ENCODE results near the gene STX3. TPM values are rescaled to one million over a fixed set of nuclear protein-coding genes. Genes with fewer than 3 reads are reported as not detected.

The STX3 gene
- total RNA-seq, 1 donor from 2014 or later = 14.5 TPM

DNA sequence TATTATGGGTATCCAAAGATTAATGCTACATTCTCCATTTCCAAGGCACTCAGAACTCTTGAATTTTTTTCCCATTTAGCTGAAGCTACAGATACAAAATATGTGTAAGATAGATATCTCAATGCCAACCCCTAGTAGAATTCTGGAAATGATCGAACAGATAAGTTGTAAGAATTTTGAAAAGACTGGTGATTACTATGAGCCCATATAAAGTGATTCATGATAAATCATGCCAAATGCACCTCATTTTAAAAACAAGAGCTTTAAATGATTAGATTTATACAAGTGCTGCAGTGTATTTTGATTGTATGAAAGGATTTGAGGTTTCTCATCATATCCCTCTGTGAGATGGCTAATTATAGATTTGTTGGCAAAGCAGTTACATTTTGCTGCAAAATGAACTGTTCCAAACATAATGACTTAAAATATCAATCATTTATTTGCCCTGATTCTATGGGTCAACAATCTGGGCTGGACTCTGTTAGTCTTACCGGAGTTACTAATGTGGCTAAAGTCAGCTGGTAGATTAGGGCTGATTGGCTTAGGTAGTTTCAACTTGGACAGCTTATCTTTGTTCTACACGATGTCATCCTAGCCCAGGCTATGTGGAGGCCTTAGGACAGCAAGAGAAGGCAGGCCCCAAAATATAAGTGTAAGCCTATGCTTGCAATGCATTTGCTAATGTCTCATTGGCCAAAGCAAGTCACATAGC, 44.9 kb upstream of the STX3 start:
- ATAC-seq (ENCODE audit: low read depth) = no peak
- no peak overlapping the region for H3K4me3 Mint-ChIP-seq
- no peak overlapping the region for H3K27ac Mint-ChIP-seq
- H3K36me3 Mint-ChIP-seq (ENCODE audit: low read depth) = no peaks in the 10 kb centered on the region
- H3K9me3 Mint-ChIP-seq = no peaks in the 10 kb centered on the region
- intact Hi-C loops (cut with micrococcal nuclease) = no loop called here
- ChIA-PET POLR2A (no interaction called here), CTCF (no interaction called here)
- H3K4me1 Mint-ChIP-seq = no peaks in the 10 kb centered on the region
- no peak for TF ChIP-seq CTCF (IDR thresholded peaks at IDR 0.05)
- no peak for DNase-seq
- peaks cover 9% of the 10 kb centered on the region for H3K27me3 Mint-ChIP-seq

GRCh38 chr11:59713745-59714144, 41.4 kb upstream of the STX3 start, which contains the start of gene OR10V1:
Gene OR10V1 (minus strand): TSS chr11:59713845. CDS start chr11:59713845, 0 bp downstream.
- no peak within 1 kb of the TSS for H3K27ac Mint-ChIP-seq
- TF ChIP-seq CTCF (IDR thresholded peaks at IDR 0.05) = no peak
- intact Hi-C loops (cut with micrococcal nuclease) = no loop called here
- no peak for ATAC-seq (ENCODE audit: low read depth)
- no peaks in the 10 kb centered on the region for H3K36me3 Mint-ChIP-seq (ENCODE audit: low read depth)
- H3K4me3 Mint-ChIP-seq = no peak within 1 kb of the TSS
- no peaks in the 10 kb centered on the region for H3K9me3 Mint-ChIP-seq
- H3K27me3 Mint-ChIP-seq = peaks cover 24% of the 10 kb centered on the region
- no peak for DNase-seq
- CTCF ChIA-PET = no interaction called here
- POLR2A ChIA-PET = no interaction called here
- no peaks in the 10 kb centered on the region for H3K4me1 Mint-ChIP-seq

DNA sequence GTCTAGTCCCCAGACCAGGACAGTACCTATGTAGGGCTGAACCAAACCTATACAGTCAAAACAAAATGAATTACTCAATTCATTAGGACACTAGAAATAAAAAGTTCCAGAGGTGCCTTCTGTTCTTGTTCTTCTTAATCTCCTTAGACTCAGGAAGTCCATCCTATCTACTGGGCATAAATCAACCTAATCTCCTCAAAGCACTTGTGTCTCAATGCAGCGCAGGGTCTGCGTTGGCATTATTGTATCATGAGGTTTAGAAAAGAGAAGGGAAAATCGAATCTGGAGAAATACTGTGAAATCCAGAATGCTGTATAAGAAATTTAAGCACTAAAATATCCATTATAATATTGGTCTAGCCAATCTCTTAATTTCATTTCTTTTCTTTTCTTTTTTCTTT, 39.1 kb upstream of the STX3 start:
- ATAC-seq (ENCODE audit: low read depth) = no peak
- H3K4me3 Mint-ChIP-seq = no peak overlapping the region
- H3K27ac Mint-ChIP-seq = no peak overlapping the region
- H3K4me1 Mint-ChIP-seq = no peaks in the 10 kb centered on the region
- intact Hi-C loops (cut with micrococcal nuclease) = no loop called here
- POLR2A ChIA-PET = no interaction called here
- no peak for DNase-seq
- no peaks in the 10 kb centered on the region for H3K9me3 Mint-ChIP-seq
- H3K36me3 Mint-ChIP-seq (ENCODE audit: low read depth) = no peaks in the 10 kb centered on the region
- TF ChIP-seq CTCF (IDR thresholded peaks at IDR 0.05) = no peak
- CTCF ChIA-PET = no interaction called here
- peaks cover 27% of the 10 kb centered on the region for H3K27me3 Mint-ChIP-seq

DNA sequence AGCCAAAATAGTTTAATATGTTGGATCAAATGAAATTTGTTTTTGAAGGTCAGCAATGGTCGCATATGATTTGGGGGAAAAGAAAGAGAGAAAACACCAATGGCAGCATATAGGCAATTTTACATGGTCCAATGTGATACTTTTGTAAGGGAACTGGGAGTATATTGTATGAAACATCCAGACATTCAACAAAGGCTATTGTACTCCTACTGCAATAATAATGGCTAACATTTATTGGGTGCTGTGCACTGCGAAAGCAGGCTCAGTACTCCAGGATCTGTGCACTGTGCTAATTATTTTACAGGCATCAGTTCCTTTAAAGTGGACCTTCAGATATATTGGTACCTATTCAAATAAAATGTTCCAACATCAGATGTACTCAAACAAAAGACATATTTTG, 35.6 kb upstream of the STX3 start:
- DNase-seq (no peak), ATAC-seq (ENCODE audit: low read depth) (no peak)
- no peak overlapping the region for H3K27ac Mint-ChIP-seq
- H3K27me3 Mint-ChIP-seq = peaks cover 47% of the 10 kb centered on the region
- no peak overlapping the region for H3K4me3 Mint-ChIP-seq
- H3K9me3 Mint-ChIP-seq = no peaks in the 10 kb centered on the region
- ChIA-PET CTCF (no interaction called here), POLR2A (no interaction called here)
- no peaks in the 10 kb centered on the region for H3K36me3 Mint-ChIP-seq (ENCODE audit: low read depth)
- no peaks in the 10 kb centered on the region for H3K4me1 Mint-ChIP-seq
- intact Hi-C loops (cut with micrococcal nuclease) = no loop called here
- TF ChIP-seq CTCF (IDR thresholded peaks at IDR 0.05) = no peak

DNA sequence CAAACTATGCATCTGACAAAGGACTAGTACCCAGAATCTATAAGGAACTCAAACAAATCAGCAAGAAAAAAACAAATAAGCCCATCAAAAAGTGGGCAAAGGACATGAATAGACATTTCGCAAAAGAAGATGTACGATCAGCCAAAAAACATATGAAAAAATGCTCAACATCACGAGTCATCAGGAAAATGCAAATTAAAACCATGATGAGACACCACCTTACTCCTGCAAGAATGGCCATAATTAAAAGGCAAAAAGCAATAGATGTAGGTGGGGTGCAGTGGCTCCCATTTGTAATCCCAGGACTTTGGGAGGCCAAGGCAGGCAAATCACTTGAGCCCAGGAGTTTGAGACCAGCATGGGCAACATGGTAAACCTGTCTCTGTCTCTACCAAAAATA, 31.1 kb upstream of the STX3 start:
- CTCF ChIA-PET = no interaction called here
- POLR2A ChIA-PET = no interaction called here

More for the DNA sequence above, 31.1 kb upstream of the STX3 start:
- Mint-ChIP-seq H3K27ac (no peak overlapping the region), H3K9me3 (no peaks in the 10 kb centered on the region), H3K36me3 (ENCODE audit: low read depth) (no peaks in the 10 kb centered on the region), H3K4me3 (no peak overlapping the region), H3K27me3 (peaks cover 29% of the 10 kb centered on the region), H3K4me1 (no peaks in the 10 kb centered on the region)
- intact Hi-C loops (cut with micrococcal nuclease) = no loop called here
- TF ChIP-seq CTCF (IDR thresholded peaks at IDR 0.05) = no peak
- DNase-seq = no peak
- no peak for ATAC-seq (ENCODE audit: low read depth)
